Tibial nerve (tissue), 4 donors: ENCODE data around the gene AQP2. TPM values are rescaled to one million over a fixed set of nuclear protein-coding genes. Genes with fewer than 3 reads are reported as not detected.
A peak's percentile ranks its signal among the peaks of the same experiment; 100 is the strongest.

Experiments used
- DNase-seq, 2 donors: peaks; one replicate each; pipeline ENCODE4 v3.0.0-alpha.2; 2019; ENCODE audit warnings: low spot score in 2 of 2
- H3K27ac ChIP-seq, 4 donors: fragments of 200-600 bp; sonication (generic) in 3 of 4; one replicate each; pipeline ENCODE4 v1.5.1; 2017 to 2019; ENCODE audit warnings: mild to moderate bottlenecking in 1 of 4
- H3K27me3 ChIP-seq, 2 donors: fragments of 200-600 bp; sonication (generic) in 1 of 2; one replicate each; pipeline versions ENCODE4 v1.5.1 to v1.6.0; 2017 to 2019
- H3K36me3 ChIP-seq, 3 donors: fragments of 200-600 bp; sonication (generic); one replicate each; pipeline ENCODE4 v1.5.1; 2018 to 2019
- H3K4me1 ChIP-seq, 4 donors: fragments of 200-600 bp; sonication (generic) in 3 of 4; one replicate each; pipeline ENCODE4 v1.5.1; 2017 to 2019
- H3K4me3 ChIP-seq, 4 donors: fragments of 200-600 bp; sonication (generic) in 3 of 4; one replicate each; pipeline ENCODE4 v1.5.1; 2017 to 2019; ENCODE audit warnings: mild to moderate bottlenecking in 1 of 4, moderate library complexity in 1 of 4
- H3K9me3 ChIP-seq, 4 donors: fragments of 200-600 bp; sonication (generic) in 3 of 4; one replicate each; pipeline ENCODE4 v1.5.1; 2017 to 2019
- CTCF ChIP-seq, 5 experiments: fragments of 200-600 bp in 3 of 5; fragments of 450-650 bp in 2 of 5; sonication (generic) in 3 of 5; IDR thresholded peaks; one replicate each; pipeline ENCODE4 v1.5.1; 2016 to 2019; ENCODE audit warnings: antibody characterized with exemption in 5 of 5, mild to moderate bottlenecking in 3 of 5, moderate library complexity in 2 of 5
- EP300 ChIP-seq, 2 donors: sonication (generic); formaldehyde crosslinking; IDR thresholded peaks; one replicate each; pipeline ENCODE4 v1.6.1; 2017; ENCODE audit warnings: antibody characterized with exemption in 2 of 2, mild to moderate bottlenecking in 1 of 2
- POLR2A ChIP-seq, 2 donors: fragments of 450-650 bp; IDR thresholded peaks; one replicate each; pipeline ENCODE4 v1.6.1; 2017; ENCODE audit warnings: antibody characterized with exemption in 2 of 2, mild to moderate bottlenecking in 2 of 2, moderate library complexity in 2 of 2
- WGBS, 2 donors: methylation state at CpG; one replicate each; pipeline ENCODE4 v1.1.5; 2018; 5-methylcytosine and 5-hydroxymethylcytosine counted together
- total RNA-seq, 4 donors: library from RNA; depleted of rRNA; stranded (reverse); fragments of >200 nt; gene quantifications; one replicate each; pipeline ENCODE4 v1.1.0, GENCODE V29; 2016

AQP2 gene
- total RNA-seq, 4 donors from 2014 or later: not detected

- no peak overlapping the region for H3K4me3 ChIP-seq
- no peaks in the 10 kb centered on the region for H3K36me3 ChIP-seq
- no peaks in the 10 kb centered on the region for H3K9me3 ChIP-seq
- no peaks in the 10 kb centered on the region for H3K27me3 ChIP-seq
- no peak for DNase-seq
- no peak overlapping the region for H3K27ac ChIP-seq
- WGBS, 2 donors: 85 to 86% methylated on average over 3 of the region's 3 CpGs
- TF ChIP-seq CTCF (IDR thresholded peaks at IDR 0.05) (no peak), EP300 (IDR thresholded peaks at IDR 0.05) (no peak)
- H3K4me1 ChIP-seq: peaks cover 0 to 7% (median 0%) of the 10 kb centered on the region in 4 donors
These were observed 13.6 kb upstream of the AQP2 start for GRCh38 chr12:49936925-49937324.

GRCh38 chr12:49937639-49938300, 12.8 kb upstream of the AQP2 start:
- no peaks in the 10 kb centered on the region for H3K27me3 ChIP-seq
- WGBS, 2 donors: 75 to 82% methylated on average over 8 of the region's 8 CpGs
- no peaks in the 10 kb centered on the region for H3K36me3 ChIP-seq
- H3K9me3 ChIP-seq: no peaks in the 10 kb centered on the region
- no peak overlapping the region for H3K27ac ChIP-seq
- H3K4me1 ChIP-seq: peaks cover 0 to 7% (median 0%) of the 10 kb centered on the region in 4 donors
- no peak for TF ChIP-seq POLR2A (IDR thresholded peaks at IDR 0.05)
- no peak for TF ChIP-seq CTCF (IDR thresholded peaks at IDR 0.05)
- TF ChIP-seq EP300 (IDR thresholded peaks at IDR 0.05): no peak
- no peak for DNase-seq
- no peak overlapping the region for H3K4me3 ChIP-seq

GRCh38 chr12:49939307-49939706, 11.2 kb upstream of the AQP2 start:
- no peak for DNase-seq
- Histone ChIP-seq H3K36me3 (no peaks in the 10 kb centered on the region), H3K4me1 (peaks cover 0 to 7% (median 0%) of the 10 kb centered on the region in 4 donors), H3K9me3 (no peaks in the 10 kb centered on the region), H3K27ac (peak overlapping the region in 2 of 4 donors; percentile 25 to 38), H3K27me3 (no peaks in the 10 kb centered on the region), H3K4me3 (no peak overlapping the region)
- TF ChIP-seq EP300 (IDR thresholded peaks at IDR 0.05) (no peak), POLR2A (IDR thresholded peaks at IDR 0.05) (no peak), CTCF (IDR thresholded peaks at IDR 0.05) (no peak)

GRCh38 chr12:49939707-49940106, 10.8 kb upstream of the AQP2 start:
- 64 to 100% methylated on average over 1 of the region's 1 CpG for WGBS, 2 donors

More at GRCh38 chr12:49939707-49940106, 10.8 kb upstream of the AQP2 start:
- H3K4me3 ChIP-seq: no peak overlapping the region
- H3K4me1 ChIP-seq: peaks cover 0 to 7% (median 0%) of the 10 kb centered on the region in 4 donors
- TF ChIP-seq CTCF (IDR thresholded peaks at IDR 0.05) (no peak), POLR2A (IDR thresholded peaks at IDR 0.05) (no peak), EP300 (IDR thresholded peaks at IDR 0.05) (no peak)
- H3K9me3 ChIP-seq: no peaks in the 10 kb centered on the region
- no peaks in the 10 kb centered on the region for H3K27me3 ChIP-seq
- peak overlapping the region in 2 of 4 donors; percentile 25 to 38 for H3K27ac ChIP-seq
- no peaks in the 10 kb centered on the region for H3K36me3 ChIP-seq
- no peak for DNase-seq
